HEK293 (cell line): ENCODE measurements around the gene NSFL1C.

Source experiments
- CTCF ChIA-PET: fragments of 350-600 bp; formaldehyde crosslinking; extraction: SDS; loops from one replicate; lab custom pipeline; 2021; ENCODE audit warnings: antibody characterized with exemption; lab: Yijun Ruan, JAX
- POLR2A ChIA-PET: fragments of 300-600 bp; formaldehyde crosslinking; extraction: SDS; loops from one replicate; lab custom pipeline; 2020; ENCODE audit warnings: antibody characterized with exemption, inconsistent platforms; lab: Yijun Ruan, JAX
- H3K27ac ChIP-seq: fragments of 200-500 bp; sonication (Bioruptor generic); 2 replicates; pipeline ENCODE4 v1.5.1; 2014; ENCODE audit warnings: low read depth, low read length, control low read depth, inconsistent platforms; ENCODE audit errors: extremely low read depth
- H3K36me3 ChIP-seq, 2 experiments: fragments of 200-500 bp in 1 of 2; sonication (Bioruptor generic) in 1 of 2; 1 replicate in 1 of 2; 2 replicates in 1 of 2; pipeline ENCODE4 v1.5.1; 2014 to 2017; ENCODE audit warnings: inconsistent platforms in 2 of 2, low read length in 2 of 2; ENCODE audit not compliant: control insufficient read depth in 2 of 2, insufficient read depth in 1 of 2
- H3K4me1 ChIP-seq: fragments of 200-500 bp; sonication (Bioruptor generic); 2 replicates; pipeline ENCODE4 v1.5.1; 2014; ENCODE audit warnings: mild to moderate bottlenecking, low read length, inconsistent platforms; ENCODE audit not compliant: control insufficient read depth, insufficient read depth
- H3K4me3 ChIP-seq: 2 replicates; pipeline ENCODE4 v1.5.1; 2011; ENCODE audit warnings: low read depth, mild to moderate bottlenecking, control low read depth, low read length, moderate library complexity
- H3K9me3 ChIP-seq: fragments of 200-500 bp; sonication (Bioruptor generic); 2 replicates; pipeline ENCODE4 v1.5.1; 2014; ENCODE audit warnings: low read depth, low read length, inconsistent platforms; ENCODE audit not compliant: control insufficient read depth, insufficient read depth
- ATF2 ChIP-seq: fragments of 450-650 bp; formaldehyde crosslinking; IDR thresholded peaks from 2 replicates; pipeline ENCODE4 v1.5.1; 2016; ENCODE audit warnings: missing biosample characterization, missing genetic modification characterization, low read depth
- FEZF1 ChIP-seq: fragments of 450-650 bp; formaldehyde crosslinking; IDR thresholded peaks from 2 replicates; pipeline ENCODE4 v1.5.1; 2016; ENCODE audit warnings: missing biosample characterization, missing genetic modification characterization
- GLIS2 ChIP-seq: fragments of 450-650 bp; formaldehyde crosslinking; IDR thresholded peaks from 2 replicates; pipeline ENCODE4 v1.5.1; 2016; ENCODE audit warnings: missing biosample characterization, missing genetic modification characterization
- KLF10 ChIP-seq: fragments of 450-650 bp; IDR thresholded peaks from 2 replicates; pipeline ENCODE4 v1.5.1; 2018; ENCODE audit warnings: missing biosample characterization, mild to moderate bottlenecking, missing genetic modification characterization
- SALL2 ChIP-seq: fragments of 450-650 bp; formaldehyde crosslinking; IDR thresholded peaks from 2 replicates; pipeline ENCODE4 v1.5.0; 2017; ENCODE audit warnings: missing biosample characterization, mild to moderate bottlenecking, missing genetic modification characterization, borderline replicate concordance
- TSHZ1 ChIP-seq: fragments of 450-650 bp; formaldehyde crosslinking; IDR thresholded peaks from 2 replicates; pipeline ENCODE4 v1.5.1; 2016; ENCODE audit warnings: missing biosample characterization, missing genetic modification characterization, borderline replicate concordance
- ZBTB48 ChIP-seq: fragments of 450-650 bp; formaldehyde crosslinking; IDR thresholded peaks from 2 replicates; pipeline ENCODE4 v1.5.1; 2016; ENCODE audit warnings: missing biosample characterization, missing genetic modification characterization
- ZNF10 ChIP-seq: fragments of 450-650 bp; formaldehyde crosslinking; IDR thresholded peaks from 2 replicates; pipeline ENCODE4 v1.5.1; 2017; ENCODE audit warnings: missing biosample characterization, missing genetic modification characterization
- ZNF157 ChIP-seq: fragments of 450-650 bp; formaldehyde crosslinking; IDR thresholded peaks from 2 replicates; pipeline ENCODE4 v1.5.1; 2016; ENCODE audit warnings: missing biosample characterization, missing genetic modification characterization
- ZNF214 ChIP-seq: fragments of 450-650 bp; formaldehyde crosslinking; IDR thresholded peaks from 2 replicates; pipeline ENCODE4 v1.5.1; 2017; ENCODE audit warnings: missing biosample characterization, mild to moderate bottlenecking, missing genetic modification characterization, borderline replicate concordance
- ZNF324 ChIP-seq: fragments of 450-650 bp; formaldehyde crosslinking; IDR thresholded peaks from 2 replicates; pipeline ENCODE4 v1.5.1; 2016; ENCODE audit warnings: missing biosample characterization, missing genetic modification characterization
- ZNF514 ChIP-seq: fragments of 450-650 bp; formaldehyde crosslinking; IDR thresholded peaks from 2 replicates; pipeline ENCODE4 v1.5.1; 2016; ENCODE audit warnings: missing biosample characterization, missing genetic modification characterization
- ZNF530 ChIP-seq: fragments of 450-650 bp; formaldehyde crosslinking; IDR thresholded peaks from 2 replicates; pipeline ENCODE4 v1.5.1; 2016; ENCODE audit warnings: low read depth, missing biosample characterization, missing genetic modification characterization
- ZNF785 ChIP-seq: fragments of 450-650 bp; formaldehyde crosslinking; IDR thresholded peaks from 2 replicates; pipeline ENCODE4 v1.5.1; 2016; ENCODE audit warnings: missing biosample characterization, missing genetic modification characterization
- ZSCAN23 ChIP-seq: fragments of 450-650 bp; formaldehyde crosslinking; IDR thresholded peaks from 2 replicates; pipeline ENCODE4 v1.5.1; 2016; ENCODE audit warnings: missing biosample characterization, missing genetic modification characterization
- TF ChIP-seq, protein P1 (sequence below): fragments of 450-650 bp; formaldehyde crosslinking; IDR thresholded peaks from 2 replicates; pipeline ENCODE4 v1.5.1; 2016; ENCODE audit warnings: missing biosample characterization, missing genetic modification characterization
- TF ChIP-seq, protein P2 (sequence below): fragments of 450-650 bp; IDR thresholded peaks from 2 replicates; pipeline ENCODE4 v1.5.1; 2018; ENCODE audit warnings: missing biosample characterization, mild to moderate bottlenecking, missing genetic modification characterization

Gene NSFL1C

DNA sequence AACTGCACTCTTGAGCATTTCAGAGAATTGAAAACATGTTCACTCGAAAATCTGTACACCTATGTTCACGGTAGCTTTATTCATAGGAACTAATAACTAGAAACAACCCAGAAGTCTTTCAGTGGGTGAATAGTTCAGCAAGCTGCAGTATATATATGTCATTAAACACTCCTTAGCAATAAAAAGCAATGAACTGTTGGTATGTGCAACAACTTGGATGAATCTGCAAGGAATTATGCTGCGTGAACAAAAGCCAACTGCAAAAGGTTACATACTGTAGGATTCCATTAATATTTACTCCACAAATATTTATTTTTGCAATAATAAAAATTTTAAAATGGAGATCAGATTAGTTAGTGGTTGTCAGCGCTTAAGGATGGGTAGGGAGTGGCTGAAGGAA is 51.7 kb downstream of the NSFL1C start:
- no peaks in the 10 kb centered on the region for H3K36me3 ChIP-seq
- no peak overlapping the region for H3K4me3 ChIP-seq
- TF ChIP-seq, protein P1, sequence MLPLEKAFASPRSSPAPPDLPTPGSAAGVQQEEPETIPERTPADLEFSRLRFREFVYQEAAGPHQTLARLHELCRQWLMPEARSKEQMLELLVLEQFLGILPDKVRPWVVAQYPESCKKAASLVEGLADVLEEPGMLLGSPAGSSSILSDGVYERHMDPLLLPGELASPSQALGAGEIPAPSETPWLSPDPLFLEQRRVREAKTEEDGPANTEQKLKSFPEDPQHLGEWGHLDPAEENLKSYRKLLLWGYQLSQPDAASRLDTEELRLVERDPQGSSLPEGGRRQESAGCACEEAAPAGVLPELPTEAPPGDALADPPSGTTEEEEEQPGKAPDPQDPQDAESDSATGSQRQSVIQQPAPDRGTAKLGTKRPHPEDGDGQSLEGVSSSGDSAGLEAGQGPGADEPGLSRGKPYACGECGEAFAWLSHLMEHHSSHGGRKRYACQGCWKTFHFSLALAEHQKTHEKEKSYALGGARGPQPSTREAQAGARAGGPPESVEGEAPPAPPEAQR (tag by site-specific recombination), result no peak
- no peak for TF ChIP-seq ZNF514 (tag by site-specific recombination)
- TF ChIP-seq, all 188 proteins: peak for 0
- Histone ChIP-seq H3K4me1 (no peaks in the 10 kb centered on the region), H3K9me3 (no peaks in the 10 kb centered on the region), H3K27ac (no peak overlapping the region)
- POLR2A ChIA-PET, result no interaction called here
- CTCF ChIA-PET, result interaction anchor here (1.5 kb wide), 1 partner anchor 23 kb away, joined by 4 read pairs; no protein-coding TSS in a partner anchor

- CTCF ChIA-PET, result no interaction called here
- Histone ChIP-seq H3K4me3 (no peak overlapping the region), H3K36me3 (no peaks in the 10 kb centered on the region)
- TF ChIP-seq GLIS2 (tag by site-specific recombination), result no peak
- no peak for TF ChIP-seq ZNF785
- no peak for TF ChIP-seq ZNF157 (tag by site-specific recombination)
- no peak for TF ChIP-seq FEZF1 (tag by site-specific recombination)
- TF ChIP-seq ZBTB48 (tag by site-specific recombination), result no peak
- no peak for TF ChIP-seq TSHZ1 (tag by site-specific recombination)
- TF ChIP-seq ZNF10 (tag by site-specific recombination), result no peak
- no peak for TF ChIP-seq ZNF530 (tag by site-specific recombination)
- TF ChIP-seq, protein P2, sequence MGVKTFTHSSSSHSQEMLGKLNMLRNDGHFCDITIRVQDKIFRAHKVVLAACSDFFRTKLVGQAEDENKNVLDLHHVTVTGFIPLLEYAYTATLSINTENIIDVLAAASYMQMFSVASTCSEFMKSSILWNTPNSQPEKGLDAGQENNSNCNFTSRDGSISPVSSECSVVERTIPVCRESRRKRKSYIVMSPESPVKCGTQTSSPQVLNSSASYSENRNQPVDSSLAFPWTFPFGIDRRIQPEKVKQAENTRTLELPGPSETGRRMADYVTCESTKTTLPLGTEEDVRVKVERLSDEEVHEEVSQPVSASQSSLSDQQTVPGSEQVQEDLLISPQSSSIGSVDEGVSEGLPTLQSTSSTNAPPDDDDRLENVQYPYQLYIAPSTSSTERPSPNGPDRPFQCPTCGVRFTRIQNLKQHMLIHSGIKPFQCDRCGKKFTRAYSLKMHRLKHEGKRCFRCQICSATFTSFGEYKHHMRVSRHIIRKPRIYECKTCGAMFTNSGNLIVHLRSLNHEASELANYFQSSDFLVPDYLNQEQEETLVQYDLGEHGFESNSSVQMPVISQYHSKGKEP (tag by site-specific recombination), result no peak
- TF ChIP-seq KLF10 (tag by site-specific recombination), result no peak
- no peak for TF ChIP-seq ZNF214 (tag by site-specific recombination)
- no peak for TF ChIP-seq ZNF324
- TF ChIP-seq ZSCAN23 (tag by site-specific recombination), result no peak
- no peak for TF ChIP-seq ATF2
- TF ChIP-seq SALL2 (tag by site-specific recombination), result no peak
- TF ChIP-seq, all 188 proteins: peak for 0
- Histone ChIP-seq H3K27ac (no peak overlapping the region), H3K4me1 (no peaks in the 10 kb centered on the region), H3K9me3 (no peaks in the 10 kb centered on the region)
- POLR2A ChIA-PET, result no interaction called here
These were observed 60.8 kb downstream of the NSFL1C start for GRCh38 chr20:1405801-1406200.
